HG03139 (cell line): ENCODE data around the gene SELENOV.

Source experiments
- ATAC-seq: cut with Tn5 transposase; IDR thresholded peaks from one replicate; pipeline ENCODE4 v1.9.1; 2021; ENCODE audit not compliant: unreplicated experiment

Gene SELENOV

GRCh38 chr19:39555883-39556282 is 40.9 kb downstream of the SELENOV start:
- ATAC-seq, result no peak

DNA sequence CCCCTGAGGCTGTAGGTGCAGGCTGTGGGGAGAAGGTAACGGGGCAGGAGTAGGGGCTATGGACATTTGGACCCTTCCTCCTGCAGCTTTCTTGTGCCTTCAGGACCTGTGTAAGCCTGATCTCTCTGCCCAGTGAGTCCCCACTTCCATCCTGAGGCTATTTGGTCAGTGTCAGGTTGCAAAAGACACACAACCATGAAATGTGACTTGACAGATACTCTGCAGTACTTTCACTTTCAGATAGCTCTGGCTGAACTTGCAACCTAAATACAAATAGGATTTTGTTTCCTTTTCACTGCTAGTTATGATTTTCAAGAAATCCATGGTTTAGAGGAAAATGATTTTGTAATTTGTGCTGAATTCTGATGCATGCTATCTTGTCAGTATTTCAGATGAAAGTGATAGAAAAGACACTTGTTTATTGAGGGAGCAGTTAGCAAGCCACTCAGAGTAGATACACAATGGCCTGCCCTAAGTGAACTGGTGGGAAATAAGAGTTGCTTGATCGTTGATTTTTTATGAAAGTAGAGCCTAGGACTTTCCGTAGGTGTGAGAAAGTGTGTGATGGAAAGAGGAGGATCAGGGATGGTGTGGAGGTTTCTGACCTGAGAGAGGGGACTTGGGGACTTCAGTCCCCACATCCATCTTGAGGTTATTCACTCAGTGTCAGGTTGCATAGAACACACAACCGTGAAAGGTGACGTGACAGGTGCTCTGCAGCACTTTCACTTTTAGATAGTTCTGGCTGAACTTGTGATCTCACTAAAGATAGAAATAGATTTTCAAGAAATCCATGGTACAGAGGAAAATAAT is 43.1 kb downstream of the SELENOV start:
- no peak for ATAC-seq

- ATAC-seq, result no peak
Observed at GRCh38 chr19:39558624-39559117, 43.7 kb downstream of the SELENOV start.

DNA sequence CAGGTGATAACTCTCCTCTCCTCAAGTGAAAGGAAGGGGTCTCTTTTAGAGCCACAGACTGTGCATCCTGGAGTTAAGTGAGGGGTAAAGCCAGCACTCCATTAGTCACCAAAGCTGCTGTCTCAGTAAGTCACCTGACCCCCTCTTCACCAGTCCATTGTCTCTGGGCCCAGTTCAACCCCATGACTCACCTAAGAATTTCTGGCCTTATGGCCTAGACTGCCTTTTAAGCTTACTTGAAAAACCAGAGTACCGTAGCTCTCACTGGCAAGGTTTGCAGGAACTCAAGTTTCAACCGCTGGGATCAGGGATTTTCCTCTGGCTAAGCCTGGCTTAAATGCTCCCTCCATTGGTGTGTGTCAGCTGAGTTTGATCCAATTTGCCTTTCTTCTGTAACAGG is 48.5 kb downstream of the SELENOV start:
- no peak for ATAC-seq

- no peak for ATAC-seq
Observed at GRCh38 chr19:39566064-39566463, 51.1 kb downstream of the SELENOV start.

DNA sequence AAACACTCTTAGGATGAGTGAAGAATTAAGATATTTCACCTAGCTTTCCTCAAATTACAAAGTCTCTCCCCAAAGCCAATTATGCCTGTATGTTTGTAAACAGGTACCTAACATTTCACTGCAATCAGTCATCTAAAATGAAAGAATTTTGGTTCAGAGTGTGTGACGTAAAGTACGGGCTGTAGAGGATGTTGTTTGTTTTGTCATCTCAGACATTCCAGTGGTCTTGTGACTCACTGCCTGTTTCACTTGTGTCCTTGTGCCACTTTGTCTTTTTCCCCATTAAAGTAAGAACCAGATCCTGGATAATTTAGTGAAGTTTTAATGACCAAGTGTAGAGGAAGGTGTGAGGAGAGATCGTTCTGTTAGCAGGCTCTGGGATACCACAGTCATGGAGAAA is 53.7 kb downstream of the SELENOV start:
- no peak for ATAC-seq
